ENCODE data around the gene SRRM5.

DNA sequence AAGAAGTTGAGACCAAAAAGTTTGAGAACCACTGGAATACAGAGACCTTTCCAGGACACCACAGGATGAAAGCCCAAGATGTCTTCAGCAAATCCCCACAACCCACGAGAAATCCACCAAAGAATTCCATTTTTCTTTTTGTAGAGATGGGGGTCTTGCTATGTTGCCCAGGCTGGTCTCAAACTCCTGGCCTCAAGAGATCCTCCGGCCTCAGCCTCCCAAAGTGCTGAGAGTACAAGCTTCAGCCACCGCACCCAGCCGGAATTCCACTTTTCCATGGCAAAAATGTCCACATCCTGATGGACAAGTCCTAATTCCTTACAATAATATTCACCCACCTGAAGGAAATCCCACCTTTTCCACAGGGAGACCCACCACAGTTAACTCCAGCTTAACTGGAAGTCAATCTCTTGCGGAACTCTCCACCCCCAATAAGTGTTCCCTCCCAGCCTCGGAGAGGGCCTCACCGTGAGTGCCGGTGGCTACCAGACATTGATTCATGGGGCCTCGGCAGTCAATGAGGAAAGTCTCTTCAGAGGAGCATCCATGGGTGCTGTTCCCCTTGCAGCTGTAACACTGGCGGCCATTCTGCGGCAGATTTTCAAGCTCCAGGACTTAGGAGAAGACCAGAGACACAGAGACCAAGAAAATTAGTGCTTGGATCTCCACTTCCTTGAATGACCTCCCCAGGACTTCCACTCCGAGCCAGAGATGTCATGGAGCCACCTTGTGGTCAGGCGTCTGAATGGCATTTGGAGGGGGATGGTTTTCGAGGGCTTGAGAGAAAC, 40.1 kb downstream of the SRRM5 start:
- TF ChIP-seq POLR2A (IDR thresholded peaks at IDR 0.05; ENCODE audit: extremely low read depth, insufficient read length) (no peak), MYC (IDR thresholded peaks at IDR 0.05; ENCODE audit: low read depth, low read length) (no peak)

All from NB4 (cell line).